GM12878 (cell line): ENCODE data around the gene FBXL3. TPM values are rescaled to one million over a fixed set of nuclear protein-coding genes. Genes with fewer than 3 reads are reported as not detected.

Experiments used
- ATAC-seq: fragments of 200-7000 bp; cut with Tn5 transposase; 3 replicates; pipeline ENCODE4 v1.9.1; 2020; ENCODE audit warnings: mild to moderate bottlenecking, moderate library complexity
- BruUV-seq: library from RNA; stranded (reverse); fragments of 400-500 nt; replicated peaks from 2 replicates; lab custom pipeline; 2021; lab: Mats Ljungman, UMichigan
- CTCF ChIA-PET: fragments of 300-600 bp; sonication (Branson Sonifier 250); formaldehyde crosslinking; extraction: SDS; loops from one replicate; lab custom pipeline; 2021; ENCODE audit warnings: inconsistent platforms; lab: Yijun Ruan, JAX
- POLR2A ChIA-PET: fragments of 350-600 bp; formaldehyde crosslinking; extraction: SDS; loops from one replicate; lab custom pipeline; 2021; ENCODE audit warnings: inconsistent platforms; lab: Charles Lee
- RAD21 ChIA-PET: fragments of 300-600 bp; sonication (Branson Sonifier 250); formaldehyde crosslinking; loops from one replicate; lab custom pipeline; 2023; ENCODE audit warnings: antibody characterized with exemption; ENCODE audit not compliant: unreplicated experiment; lab: Charles Lee
- SMC1A ChIA-PET: fragments of 300-600 bp; sonication (Branson Sonifier 250); formaldehyde crosslinking; loops from one replicate; lab custom pipeline; 2023; ENCODE audit not compliant: unreplicated experiment, uncharacterized antibody; lab: Charles Lee
- DNase-seq: peaks from one replicate; pipeline ENCODE4 v3.0.0-alpha.2; 2011; ENCODE audit warnings: low read depth, low spot score
- FAIRE-seq: peaks from 3 replicates; lab custom pipeline; 2011; peaks lifted over from hg19 to GRCh38; lab: Jason Lieb, UNC
- H2AFZ ChIP-seq: 2 replicates; pipeline ENCODE4 v1.6.0; 2011; ENCODE audit warnings: low read depth, low read length, control low read depth; ENCODE audit not compliant: control insufficient read depth
- H3K27ac ChIP-seq: 2 replicates; pipeline ENCODE4 v1.5.1; 2011; ENCODE audit warnings: control low read depth; ENCODE audit not compliant: control insufficient read depth, insufficient read depth
- H3K27me3 ChIP-seq, 2 experiments: replicated peaks in 1 of 2; 2 replicates each; pipeline versions ENCODE4 v1.6.0 to v1.6.1; 2011; ENCODE audit warnings: low read length in 1 of 2; ENCODE audit not compliant: control insufficient read depth in 2 of 2, insufficient read depth in 2 of 2
- H3K36me3 ChIP-seq, 2 experiments: 2 replicates each; pipeline ENCODE4 v1.5.1; 2011; ENCODE audit warnings: low read length in 1 of 2; ENCODE audit not compliant: control insufficient read depth in 2 of 2, insufficient read depth in 2 of 2
- H3K4me1 ChIP-seq: 2 replicates; pipeline ENCODE4 v1.6.1; 2011; ENCODE audit warnings: mild to moderate bottlenecking, low read length, moderate library complexity, mixed read lengths; ENCODE audit not compliant: control insufficient read depth, insufficient read depth
- H3K4me2 ChIP-seq: 2 replicates; pipeline ENCODE4 v1.6.0; 2011; ENCODE audit warnings: control low read depth; ENCODE audit not compliant: control insufficient read depth, insufficient read depth
- H3K4me3 ChIP-seq: fragments of 200-600 bp; sonication (generic); 2 replicates; pipeline ENCODE4 v1.5.1; 2016
- H3K79me2 ChIP-seq: 2 replicates; pipeline ENCODE4 v1.6.0; 2011; ENCODE audit warnings: low read length; ENCODE audit not compliant: control insufficient read depth, insufficient read depth
- H3K9ac ChIP-seq: 2 replicates; pipeline ENCODE4 v1.8.0; 2011; ENCODE audit warnings: low read length, control low read depth, mixed read lengths; ENCODE audit not compliant: control insufficient read depth, insufficient read depth
- H3K9me3 ChIP-seq: replicated peaks from 3 replicates; pipeline ENCODE4 v1.5.1; 2011; ENCODE audit warnings: mild to moderate bottlenecking, low read length; ENCODE audit not compliant: control insufficient read depth, insufficient read depth
- H4K20me1 ChIP-seq: 2 replicates; pipeline ENCODE4 v1.6.0; 2011; ENCODE audit not compliant: control insufficient read depth, insufficient read depth
- BCL11A ChIP-seq: IDR thresholded peaks from 2 replicates; pipeline ENCODE4 v1.6.1; 2011; ENCODE audit warnings: low read depth, low read length
- JUNB ChIP-seq: IDR thresholded peaks from 2 replicates; pipeline ENCODE4 v1.6.1; 2016; ENCODE audit warnings: antibody characterized with exemption, mild to moderate bottlenecking
- MTA2 ChIP-seq: fragments of 450-650 bp; IDR thresholded peaks from 2 replicates; pipeline ENCODE4 v1.6.1; 2016; ENCODE audit warnings: low read depth, mild to moderate bottlenecking, moderate library complexity
- POLR2AphosphoS5 ChIP-seq: IDR thresholded peaks from 2 replicates; pipeline ENCODE4 v1.6.1; 2011; ENCODE audit warnings: mild to moderate bottlenecking, low read length, inconsistent platforms
- RUNX3 ChIP-seq: IDR thresholded peaks from 2 replicates; pipeline ENCODE4 v1.6.1; 2012; ENCODE audit warnings: low read length, inconsistent platforms
- SPI1 ChIP-seq: IDR thresholded peaks from 2 replicates; pipeline ENCODE4 v1.6.1; 2011; ENCODE audit warnings: low read depth, mild to moderate bottlenecking, low read length, moderate library complexity, borderline replicate concordance; ENCODE audit not compliant: insufficient read depth
- WGBS: methylation state at CpG from one replicate; pipeline ENCODE4 v1.1.6; 2016; ENCODE audit warnings: low lambda C conversion rate; ENCODE audit not compliant: insufficient replicate concordance, insufficient coverage; ENCODE audit errors: missing lambda C conversion rate; 5-methylcytosine and 5-hydroxymethylcytosine counted together
- in situ Hi-C: fragments of 300-500 bp; cut with MboI; formaldehyde crosslinking; loops from 9 replicates; pipeline ENCODE4 v1.14.3; 2018; ENCODE audit warnings: mixed read lengths
- intact Hi-C: fragments of 100-400 bp; cut with micrococcal nuclease; formaldehyde crosslinking; loops from one replicate; pipeline ENCODE4 v1.14.2; 2022; ENCODE audit not compliant: unreplicated experiment
- polyA plus RNA-seq, 11 experiments: library from polyadenylated mRNA; depleted of rRNA in 4 of 11; unstranded in 6 of 11; stranded (reverse) in 5 of 11; fragments of >200 nt; fragmentation: Nextera tagmentation in 4 of 11; fragmentation: Illumina TruSeq in 1 of 11; extraction: Ambion mirVana in 4 of 11; extraction: Trizol in 1 of 11; gene quantifications; 1 replicate in 1 of 11; 2 replicates in 10 of 11; pipeline versions ENCODE4 v1.2.1 to v1.2.3, GENCODE V29; 2011 to 2016; ENCODE audit warnings: inconsistent platforms in 2 of 11, missing spikeins in 2 of 11, low read depth in 1 of 11
- total RNA-seq, 4 experiments: library from RNA; depleted of rRNA in 3 of 4; stranded (reverse); fragments of >200 nt in 3 of 4; fragmentation: Illumina TruSeq in 1 of 4; extraction: Trizol in 1 of 4; gene quantifications; 2 replicates each; pipeline versions ENCODE4 v1.2.1 to v1.2.3, GENCODE V29; 2013 to 2021
- TF ChIP-seq, protein P1 (sequence below): IDR thresholded peaks from 2 replicates; pipeline ENCODE4 v1.6.1; 2012; ENCODE audit warnings: low read length, inconsistent platforms
- TF ChIP-seq, protein P2 (sequence below): fragments of 450-650 bp; conservative IDR thresholded peaks from 2 replicates; pipeline ENCODE4 v1.6.1; 2017; ENCODE audit warnings: mild to moderate bottlenecking, moderate library complexity

Gene FBXL3
- total and polyA plus RNA-seq, 10 of the 15 experiments (the other 5 are each of a cell fraction or from before 2014, with no cell fraction given) = 9.0 to 26.4 (median 19.7) TPM

DNA sequence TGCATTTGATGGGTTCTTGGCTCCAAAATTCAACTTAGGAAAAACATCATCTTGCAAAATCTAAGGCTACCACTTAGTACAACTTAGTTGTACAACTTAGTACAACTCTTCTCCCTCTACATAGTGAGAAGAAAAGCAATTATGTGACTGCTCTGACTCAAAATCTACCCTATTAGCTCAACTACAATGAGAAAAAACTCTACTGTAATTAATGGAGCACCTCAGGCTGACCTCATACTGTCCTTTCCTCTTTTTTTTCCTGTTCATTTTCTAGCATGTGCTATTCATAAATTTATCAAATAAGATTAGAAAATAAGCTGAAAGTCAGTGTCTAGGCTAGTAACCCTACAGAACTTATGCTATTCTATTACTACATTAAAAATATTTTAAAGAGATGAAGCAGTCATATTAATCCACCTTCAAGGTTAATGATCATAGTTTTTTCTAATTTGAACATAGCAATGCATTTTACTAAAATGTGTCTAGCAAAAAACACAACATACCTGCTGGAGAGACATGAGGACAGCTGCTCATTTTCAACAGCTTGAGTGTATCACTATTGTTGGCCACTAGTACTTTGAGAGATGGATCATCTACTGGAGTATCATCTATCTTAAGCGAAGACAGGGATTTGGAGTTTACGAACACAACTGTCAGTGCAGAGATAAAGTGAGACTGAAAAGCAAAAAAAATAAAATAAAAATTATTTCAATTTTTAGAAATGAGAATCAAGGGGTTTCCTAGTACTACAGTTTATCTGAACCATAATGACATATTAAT is 11.9 kb downstream of the FBXL3 start:
- DNase-seq (no peak), FAIRE-seq (no peak), ATAC-seq (peak; percentile 68)
- 96% methylated on average over 2 of the region's 2 CpGs for WGBS
- Histone ChIP-seq H3K27ac (no peak overlapping the region), H3K4me1 (peaks cover 3% of the 10 kb centered on the region; the same call in 1 of the 2 replicates), H4K20me1 (no peaks in the 10 kb centered on the region), H2AFZ (no peak overlapping the region), H3K36me3 (peaks cover 8 to 46% of the 10 kb centered on the region in 2 experiments), H3K79me2 (peaks cover 13% of the 10 kb centered on the region), H3K27me3 (no peaks in the 10 kb centered on the region), H3K9ac (no peak overlapping the region), H3K4me3 (no peak overlapping the region), H3K4me2 (no peak overlapping the region), H3K9me3 (no peaks in the 10 kb centered on the region)
- in situ Hi-C loops (loop anchor here (25.0 kb wide), 1 partner anchor 1622 kb away; no protein-coding TSS in a partner anchor), intact Hi-C loops (no loop called here)
- CTCF ChIA-PET = interaction anchor here (0.6 to 1.9 kb wide), 5 partner anchors 9 to 463 kb away, joined by 3 to 13 read pairs (median 4); no protein-coding TSS in a partner anchor
- TF ChIP-seq POLR2AphosphoS5 (no peak), SPI1 (peak; percentile 41; the same call in 1 of the 2 replicates), RUNX3 (no peak), MTA2 (peak; percentile 83), JUNB (peak; percentile 61), BCL11A (0 out of 2 replicates have a peak, but pooled peaks have one; percentile 51)
- TF ChIP-seq, protein P1, sequence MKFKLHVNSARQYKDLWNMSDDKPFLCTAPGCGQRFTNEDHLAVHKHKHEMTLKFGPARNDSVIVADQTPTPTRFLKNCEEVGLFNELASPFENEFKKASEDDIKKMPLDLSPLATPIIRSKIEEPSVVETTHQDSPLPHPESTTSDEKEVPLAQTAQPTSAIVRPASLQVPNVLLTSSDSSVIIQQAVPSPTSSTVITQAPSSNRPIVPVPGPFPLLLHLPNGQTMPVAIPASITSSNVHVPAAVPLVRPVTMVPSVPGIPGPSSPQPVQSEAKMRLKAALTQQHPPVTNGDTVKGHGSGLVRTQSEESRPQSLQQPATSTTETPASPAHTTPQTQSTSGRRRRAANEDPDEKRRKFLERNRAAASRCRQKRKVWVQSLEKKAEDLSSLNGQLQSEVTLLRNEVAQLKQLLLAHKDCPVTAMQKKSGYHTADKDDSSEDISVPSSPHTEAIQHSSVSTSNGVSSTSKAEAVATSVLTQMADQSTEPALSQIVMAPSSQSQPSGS = 0 out of 2 replicates have a peak, but pooled peaks have one; percentile 33
- TF ChIP-seq, protein P2, sequence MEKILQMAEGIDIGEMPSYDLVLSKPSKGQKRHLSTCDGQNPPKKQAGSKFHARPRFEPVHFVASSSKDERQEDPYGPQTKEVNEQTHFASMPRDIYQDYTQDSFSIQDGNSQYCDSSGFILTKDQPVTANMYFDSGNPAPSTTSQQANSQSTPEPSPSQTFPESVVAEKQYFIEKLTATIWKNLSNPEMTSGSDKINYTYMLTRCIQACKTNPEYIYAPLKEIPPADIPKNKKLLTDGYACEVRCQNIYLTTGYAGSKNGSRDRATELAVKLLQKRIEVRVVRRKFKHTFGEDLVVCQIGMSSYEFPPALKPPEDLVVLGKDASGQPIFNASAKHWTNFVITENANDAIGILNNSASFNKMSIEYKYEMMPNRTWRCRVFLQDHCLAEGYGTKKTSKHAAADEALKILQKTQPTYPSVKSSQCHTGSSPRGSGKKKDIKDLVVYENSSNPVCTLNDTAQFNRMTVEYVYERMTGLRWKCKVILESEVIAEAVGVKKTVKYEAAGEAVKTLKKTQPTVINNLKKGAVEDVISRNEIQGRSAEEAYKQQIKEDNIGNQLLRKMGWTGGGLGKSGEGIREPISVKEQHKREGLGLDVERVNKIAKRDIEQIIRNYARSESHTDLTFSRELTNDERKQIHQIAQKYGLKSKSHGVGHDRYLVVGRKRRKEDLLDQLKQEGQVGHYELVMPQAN = no peak
- RAD21 ChIA-PET = interaction anchor here (0.7 kb wide), 1 partner anchor 10 kb away, joined by 3 read pairs; no protein-coding TSS in a partner anchor
- no TSS peak for BruUV-seq
- POLR2A ChIA-PET = interaction anchor here (0.5 to 1.1 kb wide), 4 partner anchors 9 to 35 kb away, joined by 3 to 8 read pairs (median 4); no protein-coding TSS in a partner anchor
- SMC1A ChIA-PET = interaction anchor here (1.9 to 2.0 kb wide), 2 partner anchors 10 to 21 kb away, joined by 5 to 8 read pairs; no protein-coding TSS in a partner anchor
